NCI-H2107 treated with DMSO at 0.1 percent for 48 hours (cell line): Measurements from ENCODE around the gene NOC3L.
"Not testable (repeated sequence)": the region's sequence is repeated elsewhere in the genome, so short reads cannot be mapped to it uniquely, and the experiment has no call there.

Experiments used
- DNase-seq: peaks from one replicate; lab custom pipeline; 2025; ENCODE audit not compliant: unreplicated experiment; lab: John Stamatoyannopoulos, UW

Gene NOC3L

GRCh38 chr10:94361171-94361794, 1.5 kb downstream of the NOC3L start:
- no peak for DNase-seq

- DNase-seq, result peak; percentile 65
Measured at GRCh38 chr10:94358480-94358879, 4.3 kb downstream of the NOC3L start.

DNA sequence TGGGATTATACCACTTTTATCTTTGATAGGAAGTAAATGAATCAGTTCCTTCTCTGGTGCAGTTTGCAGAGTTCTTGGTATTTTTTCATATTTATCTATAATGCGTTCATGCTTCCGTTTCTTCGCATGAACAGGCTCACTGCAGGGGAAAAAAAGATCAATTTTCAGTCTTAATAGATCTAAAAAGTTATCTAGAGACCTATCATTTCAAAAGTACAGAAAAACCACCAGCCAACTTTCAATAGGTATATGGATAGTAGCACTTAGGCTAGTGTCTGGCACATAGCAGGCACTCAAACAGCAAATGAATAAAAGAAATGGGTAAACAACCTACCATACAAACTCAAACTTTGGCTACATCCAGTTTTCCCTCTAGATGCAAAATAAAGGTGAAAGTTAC, 5.5 kb downstream of the NOC3L start:
- DNase-seq, result no peak

DNA sequence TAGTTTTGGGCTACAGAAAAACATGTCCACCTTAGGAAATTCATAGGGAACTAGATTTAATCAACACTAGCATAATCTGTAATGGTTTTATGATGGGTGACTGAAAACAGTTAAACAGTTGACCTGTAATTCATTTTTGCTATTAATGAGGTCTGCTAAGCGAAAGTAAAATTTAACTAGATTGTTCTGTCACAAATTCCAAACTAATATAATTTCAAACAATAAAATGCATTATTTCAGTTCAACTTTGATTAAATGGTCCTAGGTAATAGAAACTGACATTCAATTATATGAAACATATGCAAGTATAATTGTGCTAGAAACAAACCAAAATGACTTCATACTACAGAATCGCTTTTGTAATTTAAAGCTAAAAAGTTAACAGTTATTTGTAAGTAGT, 6.9 kb downstream of the NOC3L start:
- DNase-seq, result no peak

- DNase-seq, result no peak
Measured at GRCh38 chr10:94353336-94353735, 9.4 kb downstream of the NOC3L start.

DNA sequence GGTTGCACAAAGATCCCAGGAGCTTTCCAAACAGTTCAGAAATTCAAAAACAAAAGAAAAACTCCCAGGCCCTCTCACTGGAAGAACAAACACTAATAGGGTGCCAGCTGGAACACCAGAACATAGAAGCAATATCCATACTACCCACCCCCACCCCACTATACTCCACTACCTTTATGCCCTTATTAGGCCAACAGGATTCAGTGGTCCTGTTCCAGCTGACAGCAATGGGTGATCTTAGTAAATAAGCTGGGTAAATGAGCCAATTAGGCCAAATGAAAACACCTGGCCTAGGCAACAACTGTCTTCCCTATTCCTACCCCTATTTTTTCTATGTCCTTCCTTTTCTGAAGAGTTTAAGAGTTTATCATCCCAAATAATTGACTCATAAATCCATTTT, 11.7 kb downstream of the NOC3L start:
- no peak for DNase-seq

- DNase-seq, result not testable (repeated sequence)
Measured at GRCh38 chr10:94350500-94350899, 12.2 kb downstream of the NOC3L start.

- DNase-seq, result no peak
Measured at GRCh38 chr10:94349327-94349726, 13.4 kb downstream of the NOC3L start.

DNA sequence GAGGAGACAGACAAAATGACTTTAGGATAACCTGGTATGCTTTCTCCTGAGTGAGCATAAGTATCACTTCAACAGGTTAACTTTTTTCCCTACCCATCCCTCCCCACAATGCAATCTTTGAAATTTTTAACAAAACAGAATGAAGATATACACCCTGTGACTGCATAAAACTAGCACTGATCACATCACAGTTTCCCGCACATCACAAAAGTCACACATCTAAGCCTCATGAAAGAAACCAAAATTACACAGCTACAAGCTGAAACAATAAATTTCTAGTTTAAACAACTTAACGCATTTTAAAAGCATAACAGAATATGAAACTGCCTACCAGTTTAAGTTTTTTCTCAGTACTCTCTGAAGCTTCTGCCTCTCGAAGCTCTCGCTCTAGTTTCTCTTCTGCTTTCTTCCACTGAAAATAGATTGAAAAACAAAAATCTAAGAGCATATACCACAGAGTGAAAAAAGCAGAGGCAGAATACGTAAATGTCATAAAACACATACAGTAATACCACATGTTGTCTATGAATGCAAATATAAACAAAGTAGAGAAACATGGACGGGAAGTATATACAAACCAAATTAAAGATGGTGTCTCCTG, 18.1 kb downstream of the NOC3L start:
- no peak for DNase-seq

DNA sequence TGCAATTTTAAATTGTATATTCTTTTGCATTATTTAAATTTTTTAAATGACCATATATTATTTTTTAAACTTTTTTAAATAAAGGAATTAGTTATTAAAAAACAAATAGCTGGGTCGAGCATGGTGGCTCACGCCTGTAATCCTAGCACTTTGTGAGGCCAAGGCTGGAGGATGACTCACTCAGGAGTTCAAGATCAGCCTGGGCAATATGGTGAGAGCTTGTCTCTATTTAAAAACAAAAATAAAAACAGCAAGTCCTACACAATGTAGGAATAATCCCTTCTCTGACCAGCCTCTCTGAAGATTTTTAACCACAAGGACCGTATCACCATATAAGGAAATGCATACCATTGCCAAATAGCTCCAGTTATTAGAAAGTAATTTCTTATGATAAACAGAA, 19.6 kb downstream of the NOC3L start:
- DNase-seq, result no peak

DNA sequence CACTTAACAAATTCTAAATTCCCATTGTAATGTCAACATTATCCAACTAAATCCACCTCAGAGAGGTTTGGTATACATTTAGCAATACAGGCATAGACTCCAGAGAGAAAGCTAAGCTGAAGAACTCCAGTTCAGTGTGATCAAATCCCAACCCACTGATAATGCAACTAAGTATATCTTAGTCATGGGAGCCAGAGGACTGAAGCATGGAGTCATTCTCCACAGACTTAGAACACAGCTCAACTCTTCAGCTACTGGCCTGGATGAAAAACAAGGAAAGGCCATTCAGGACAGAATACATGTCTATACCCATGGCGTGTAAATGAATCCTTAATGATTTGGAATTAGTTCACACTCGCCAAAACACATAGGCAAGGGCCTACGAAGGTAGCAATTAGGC, 27.9 kb downstream of the NOC3L start:
- DNase-seq, result no peak

GRCh38 chr10:94333051-94333450, 29.7 kb downstream of the NOC3L start:
- no peak for DNase-seq

GRCh38 chr10:94328613-94329012, 34.1 kb downstream of the NOC3L start:
- DNase-seq, result no peak

DNA sequence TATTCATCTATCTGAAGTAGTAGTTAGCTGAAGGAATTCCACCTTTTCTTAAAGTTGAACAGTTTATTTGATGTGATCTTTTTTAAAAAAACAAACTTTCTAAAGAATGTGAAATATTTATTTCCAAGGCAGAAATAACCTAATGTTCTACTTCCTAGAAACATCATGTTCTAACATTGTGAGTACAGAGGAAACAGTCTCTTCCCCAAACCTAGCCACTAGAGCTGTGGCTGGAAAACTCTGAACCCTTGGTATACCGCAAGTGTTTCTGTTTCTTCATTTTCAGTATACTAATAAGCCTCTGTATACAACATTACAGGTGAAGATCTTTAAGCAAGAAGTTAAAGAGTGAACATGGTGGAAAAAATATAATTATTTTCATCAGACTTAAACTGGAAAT, 35.1 kb downstream of the NOC3L start:
- DNase-seq, result no peak

DNA sequence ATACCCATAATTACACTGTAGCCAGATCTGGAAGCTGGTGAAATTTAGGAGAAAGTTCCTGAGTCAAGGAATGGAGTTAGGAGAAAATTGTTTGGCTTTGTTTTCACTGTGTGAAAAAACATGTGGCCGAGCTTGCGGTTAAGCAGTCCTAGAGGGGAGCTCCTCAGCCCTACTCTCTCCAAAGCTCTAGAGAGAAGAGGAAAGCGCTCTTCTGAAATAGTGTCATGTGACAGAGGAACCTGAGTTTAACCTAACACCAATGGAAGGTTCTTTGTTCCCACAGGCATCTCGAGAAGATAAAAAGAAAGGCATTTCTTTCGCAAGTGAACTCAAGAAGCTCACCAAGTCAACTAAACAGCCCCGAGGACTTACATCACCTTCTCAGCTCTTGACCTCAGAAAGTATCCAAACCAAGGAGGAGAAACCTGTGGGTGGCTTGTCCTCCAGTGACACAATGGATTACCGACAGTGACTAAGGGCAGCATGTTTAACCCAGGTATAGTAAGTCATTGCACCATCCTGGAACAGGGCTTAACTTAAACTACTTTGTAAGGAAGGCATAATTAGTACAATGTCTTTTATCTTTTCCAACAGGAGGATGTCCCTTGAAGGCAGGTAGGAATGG, 38.0 kb downstream of the NOC3L start:
- DNase-seq, result no peak

- peak; percentile 8 for DNase-seq
Measured at GRCh38 chr10:94320285-94320914, 42.3 kb downstream of the NOC3L start.

GRCh38 chr10:94316560-94316959, 46.2 kb downstream of the NOC3L start:
- DNase-seq, result no peak

DNA sequence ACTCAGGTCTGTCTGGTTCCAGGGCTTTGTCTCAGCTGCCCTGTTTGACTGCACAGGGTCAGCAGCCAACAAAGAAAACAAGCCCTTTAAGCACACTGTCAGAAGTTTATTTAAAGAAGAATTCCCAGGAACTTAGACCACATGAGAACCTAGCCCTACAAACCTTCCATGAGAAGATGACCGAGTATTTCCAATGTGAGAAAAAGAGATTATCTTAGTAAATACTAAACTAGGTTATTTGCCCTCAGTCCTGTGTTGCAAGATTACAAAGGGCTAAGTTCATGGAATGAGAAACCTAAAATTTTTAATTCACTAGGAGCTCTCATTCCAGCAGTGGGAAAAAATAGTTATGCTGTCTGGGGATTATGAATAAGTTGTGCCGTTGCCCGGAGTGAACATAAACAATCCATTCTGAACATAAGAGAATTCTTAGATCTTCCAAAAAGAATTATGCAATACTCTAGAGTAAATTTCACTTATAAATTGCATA, 46.7 kb downstream of the NOC3L start:
- no peak for DNase-seq

DNA sequence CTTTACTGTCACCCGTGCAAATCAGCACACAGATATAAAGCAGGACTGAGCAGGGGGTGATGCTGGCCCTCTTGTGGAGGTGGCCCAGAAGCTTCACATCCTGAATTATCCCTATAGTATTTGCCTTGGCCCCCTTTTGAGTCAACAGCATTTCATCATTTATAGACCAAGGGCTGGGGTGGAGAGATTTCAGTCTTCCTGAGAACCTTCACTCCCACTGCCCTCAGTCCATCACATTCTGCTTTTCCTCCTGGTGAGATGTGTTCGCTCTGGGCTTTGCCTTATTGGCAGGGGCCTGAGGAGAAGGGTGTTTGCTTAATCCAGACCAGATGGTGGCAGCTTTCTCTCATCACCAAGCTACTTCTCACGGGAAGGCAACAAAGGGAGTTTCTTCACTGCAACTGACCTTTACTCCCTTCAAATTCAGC, 47.7 kb downstream of the NOC3L start:
- DNase-seq, result no peak

- no peak for DNase-seq
Measured at GRCh38 chr10:94310369-94310768, 52.4 kb downstream of the NOC3L start.

DNA sequence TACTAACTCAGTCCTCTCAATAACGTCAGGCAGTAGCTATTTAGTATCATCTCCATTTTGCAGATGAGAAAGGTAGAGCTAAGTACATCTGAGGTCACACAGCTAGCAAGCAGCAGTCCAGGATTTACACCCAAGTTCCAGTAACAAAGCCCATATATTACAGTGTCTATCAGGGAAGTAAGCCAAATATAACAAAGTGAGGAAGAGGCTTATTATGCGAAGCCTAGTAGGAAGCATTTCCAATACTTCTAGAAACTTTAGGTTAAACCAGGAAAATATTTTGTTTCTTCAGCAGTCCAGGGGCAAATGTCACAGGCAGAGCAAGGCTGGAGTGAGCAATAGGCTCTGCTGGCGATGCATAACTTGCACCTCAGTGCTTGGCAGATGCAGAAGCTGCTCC, 53.9 kb downstream of the NOC3L start:
- DNase-seq, result no peak

DNA sequence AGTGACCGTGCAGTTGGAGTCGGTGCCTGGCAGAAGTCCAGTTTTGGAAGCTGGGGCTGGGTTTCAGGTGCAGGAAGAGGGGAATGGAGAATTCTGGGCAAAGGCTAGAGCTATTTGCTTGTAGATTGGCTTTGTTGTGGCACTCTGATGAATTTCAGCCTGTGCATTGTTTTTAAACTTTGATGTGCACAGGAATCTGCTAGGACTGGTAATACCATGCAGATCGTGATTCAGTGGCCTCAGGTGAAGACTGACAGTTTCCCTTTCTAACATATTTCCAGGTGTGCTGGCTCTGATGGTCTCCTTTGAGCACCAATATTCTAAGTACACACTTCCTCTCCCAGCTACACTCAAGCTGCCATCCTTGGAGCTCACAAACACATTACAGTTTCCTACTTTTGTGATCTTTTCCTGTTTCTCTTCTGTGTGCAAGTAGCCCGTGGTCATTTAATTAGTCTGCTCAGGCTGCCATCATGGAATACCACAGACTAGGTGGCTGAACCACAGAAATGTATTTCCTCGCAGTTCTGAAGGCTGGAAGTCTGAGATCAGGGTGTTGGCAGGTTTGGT, 55.6 kb downstream of the NOC3L start:
- no peak for DNase-seq
